Right ventricle myocardium superior (tissue), 1 donor: ENCODE measurements around the gene STARD8. TPM values are rescaled to one million over a fixed set of nuclear protein-coding genes. Genes with fewer than 3 reads are reported as not detected.
"Not testable (repeated sequence)": the region's sequence is repeated elsewhere in the genome, so short reads cannot be mapped to it uniquely, and the experiment has no call there.

Experiments
- ATAC-seq: fragments of 200-7000 bp; cut with Tn5 transposase; one replicate; pipeline ENCODE4 v1.9.1; 2020; ENCODE audit warnings: mild to moderate bottlenecking; ENCODE audit not compliant: poor library complexity
- DNase-seq: peaks from one replicate; pipeline ENCODE4 v3.0.0-alpha.2; 2020
- intact Hi-C: fragments of 100-400 bp; cut with DNase I; formaldehyde crosslinking; loops from one replicate; pipeline ENCODE4 v1.11.2; 2022
- total RNA-seq: library from RNA; stranded (reverse); fragmentation: NEBNext Ultra II Directional; extraction: Animal tissue kit (Norgen Biotek cat#: 25700); gene quantifications from one replicate; pipeline ENCODE4 v1.2.1, GENCODE V29; 2021
- donor health status: DM: no; HTN: yes; CAD: no; lungs with severe emphysema.

STARD8 gene
- total RNA-seq, 1 donor from 2014 or later = 10.5 TPM

GRCh38 chrX:68652326-68653170 lies 5.1 kb downstream of the STARD8 start:
- ATAC-seq = peak; percentile 23
- intact Hi-C loops = no loop called here
- DNase-seq = no peak

GRCh38 chrX:68654693-68655092 lies 7.2 kb downstream of the STARD8 start:
- intact Hi-C loops = no loop called here
- no peak for ATAC-seq

GRCh38 chrX:68656473-68656872 lies 9.0 kb downstream of the STARD8 start:
- DNase-seq, intact Hi-C loops, ATAC-seq: not testable (repeated sequence)

More at GRCh38 chrX:68654693-68655092, 7.2 kb downstream of the STARD8 start:
- DNase-seq = no peak

- DNase-seq (peak; percentile 68), ATAC-seq (peak; percentile 88)
- intact Hi-C loops = no loop called here
Measured at GRCh38 chrX:68658530-68658929, 11.1 kb downstream of the STARD8 start.

GRCh38 chrX:68659385-68659784 lies 11.9 kb downstream of the STARD8 start:
- ATAC-seq (peak; percentile 60), DNase-seq (no peak)
- intact Hi-C loops = no loop called here

- intact Hi-C loops = no loop called here
- DNase-seq = no peak
- no peak for ATAC-seq
Measured at GRCh38 chrX:68659786-68660185, 12.3 kb downstream of the STARD8 start.

- no peak for ATAC-seq
- DNase-seq = no peak
- intact Hi-C loops = no loop called here
Measured at GRCh38 chrX:68660746-68661145, 13.3 kb downstream of the STARD8 start.

- DNase-seq (no peak), ATAC-seq (peak; percentile 55)
- intact Hi-C loops = no loop called here
Measured at GRCh38 chrX:68665502-68665901, 18.0 kb downstream of the STARD8 start.

GRCh38 chrX:68666580-68666979 lies 19.1 kb downstream of the STARD8 start:
- no peak for DNase-seq
- ATAC-seq = peak; percentile 45
- intact Hi-C loops = no loop called here

- no peak for DNase-seq
- intact Hi-C loops = no loop called here
Measured at GRCh38 chrX:68669094-68669860, 21.8 kb downstream of the STARD8 start.

GRCh38 chrX:68669871-68670270 lies 22.4 kb downstream of the STARD8 start:
- ATAC-seq = no peak
- intact Hi-C loops = no loop called here
- DNase-seq = no peak

More at GRCh38 chrX:68669094-68669860, 21.8 kb downstream of the STARD8 start:
- no peak for ATAC-seq

GRCh38 chrX:68671221-68671620 lies 23.8 kb downstream of the STARD8 start:
- intact Hi-C loops = no loop called here
- no peak for DNase-seq
- ATAC-seq = peak; percentile 33

GRCh38 chrX:68672581-68673318 lies 25.3 kb downstream of the STARD8 start:
- DNase-seq (peak; percentile 66), ATAC-seq (peak; percentile 77)
- intact Hi-C loops = no loop called here

GRCh38 chrX:68675571-68675970 lies 28.1 kb downstream of the STARD8 start:
- intact Hi-C loops = no loop called here
- no peak for DNase-seq
- no peak for ATAC-seq

GRCh38 chrX:68676335-68676734 lies 28.9 kb downstream of the STARD8 start:
- intact Hi-C loops = no loop called here
- no peak for DNase-seq
- no peak for ATAC-seq

- intact Hi-C loops = no loop called here
- ATAC-seq (no peak), DNase-seq (no peak)
Measured at GRCh38 chrX:68677998-68678397, 30.5 kb downstream of the STARD8 start.

- no peak for DNase-seq
- intact Hi-C loops = no loop called here
- ATAC-seq = peak; percentile 27
Measured at GRCh38 chrX:68681443-68681941, 34.0 kb downstream of the STARD8 start.

GRCh38 chrX:68682790-68683189 lies 35.3 kb downstream of the STARD8 start:
- DNase-seq (no peak), ATAC-seq (no peak)
- intact Hi-C loops = no loop called here

- intact Hi-C loops = no loop called here
- DNase-seq = no peak
- ATAC-seq = no peak
Measured at GRCh38 chrX:68683580-68683979, 36.1 kb downstream of the STARD8 start.
